22Rv1 (cell line): ENCODE measurements around the gene SHISA5.

Source experiments
- CTCF ChIP-seq: fragments of 450-650 bp; IDR thresholded peaks from 2 replicates; pipeline ENCODE4 v1.5.1; 2017; ENCODE audit warnings: mild to moderate bottlenecking
- ZFX ChIP-seq: fragments of 450-650 bp; IDR thresholded peaks from 2 replicates; pipeline ENCODE4 v1.6.1; 2017; ENCODE audit warnings: antibody characterized with exemption, borderline replicate concordance

- no peak for TF ChIP-seq CTCF
- TF ChIP-seq ZFX, result no peak
Measured at GRCh38 chr3:48419149-48419548, 84.8 kb downstream of the SHISA5 start.
